ENCODE data around the gene ANHX. TPM values are rescaled to one million over a fixed set of nuclear protein-coding genes. Genes with fewer than 3 reads are reported as not detected.
"Not testable (repeated sequence)": the region's sequence is repeated elsewhere in the genome, so short reads cannot be mapped to it uniquely, and the experiment has no call there.

The ANHX gene
- not detected for total RNA-seq

DNA sequence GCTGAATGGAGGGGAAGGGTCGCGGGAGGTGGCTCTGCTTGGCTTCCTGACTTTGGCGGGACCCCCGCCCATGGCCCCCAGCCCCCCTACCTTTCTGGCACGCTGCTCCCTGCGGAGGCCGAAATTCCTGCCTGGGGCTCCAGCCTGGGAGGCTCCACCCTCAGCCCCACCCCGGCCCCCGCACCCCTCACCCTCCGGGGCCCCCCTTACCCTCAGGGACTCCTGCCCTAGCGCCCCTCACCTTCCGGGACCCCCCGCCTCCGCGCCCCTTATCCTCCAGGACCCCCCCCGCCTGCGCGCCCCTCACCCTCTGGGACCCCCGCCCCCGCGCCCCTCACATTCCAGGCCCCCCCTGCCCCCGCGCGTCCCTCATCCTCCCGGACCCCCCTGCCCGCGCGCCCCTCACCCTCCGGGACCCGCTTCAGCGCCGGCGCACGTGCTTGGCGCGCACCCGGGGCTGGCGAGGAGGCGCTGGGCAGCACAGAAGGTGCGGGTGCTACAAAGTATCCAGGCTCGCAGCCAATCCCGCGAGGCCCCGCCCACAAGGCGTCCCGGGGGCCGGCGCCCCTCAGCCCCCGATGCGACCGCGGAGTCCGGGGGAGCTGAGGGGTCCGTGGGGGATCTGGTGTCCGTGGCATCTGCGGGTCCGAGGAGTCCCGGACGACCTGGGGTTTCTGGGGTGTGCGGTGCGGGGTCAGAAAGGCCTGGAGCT, at the start of gene ANHX:
TSS of gene ANHX (minus strand) at position 477 of the 712 bp plus-strand sequence. CDS start 1,521 bp downstream, outside the sequence.
- H3K27me3 ChIP-seq: no peaks in the 10 kb centered on the region
- H3K27ac ChIP-seq: no peak within 1 kb of the TSS
- H3K36me3 ChIP-seq: no peaks in the 10 kb centered on the region
- H3K9me3 ChIP-seq: peaks cover 0 to 15% (median 2%) of the 10 kb centered on the region in 4 donors
- no peak within 1 kb of the TSS for H3K4me3 ChIP-seq
- DNase-seq: no peak
- no peak for TF ChIP-seq POLR2A (IDR thresholded peaks at IDR 0.05)
- TF ChIP-seq, protein P1, sequence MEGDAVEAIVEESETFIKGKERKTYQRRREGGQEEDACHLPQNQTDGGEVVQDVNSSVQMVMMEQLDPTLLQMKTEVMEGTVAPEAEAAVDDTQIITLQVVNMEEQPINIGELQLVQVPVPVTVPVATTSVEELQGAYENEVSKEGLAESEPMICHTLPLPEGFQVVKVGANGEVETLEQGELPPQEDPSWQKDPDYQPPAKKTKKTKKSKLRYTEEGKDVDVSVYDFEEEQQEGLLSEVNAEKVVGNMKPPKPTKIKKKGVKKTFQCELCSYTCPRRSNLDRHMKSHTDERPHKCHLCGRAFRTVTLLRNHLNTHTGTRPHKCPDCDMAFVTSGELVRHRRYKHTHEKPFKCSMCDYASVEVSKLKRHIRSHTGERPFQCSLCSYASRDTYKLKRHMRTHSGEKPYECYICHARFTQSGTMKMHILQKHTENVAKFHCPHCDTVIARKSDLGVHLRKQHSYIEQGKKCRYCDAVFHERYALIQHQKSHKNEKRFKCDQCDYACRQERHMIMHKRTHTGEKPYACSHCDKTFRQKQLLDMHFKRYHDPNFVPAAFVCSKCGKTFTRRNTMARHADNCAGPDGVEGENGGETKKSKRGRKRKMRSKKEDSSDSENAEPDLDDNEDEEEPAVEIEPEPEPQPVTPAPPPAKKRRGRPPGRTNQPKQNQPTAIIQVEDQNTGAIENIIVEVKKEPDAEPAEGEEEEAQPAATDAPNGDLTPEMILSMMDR (IDR thresholded peaks at IDR 0.05): no peak
- H3K4me1 ChIP-seq: no peaks in the 10 kb centered on the region

DNA sequence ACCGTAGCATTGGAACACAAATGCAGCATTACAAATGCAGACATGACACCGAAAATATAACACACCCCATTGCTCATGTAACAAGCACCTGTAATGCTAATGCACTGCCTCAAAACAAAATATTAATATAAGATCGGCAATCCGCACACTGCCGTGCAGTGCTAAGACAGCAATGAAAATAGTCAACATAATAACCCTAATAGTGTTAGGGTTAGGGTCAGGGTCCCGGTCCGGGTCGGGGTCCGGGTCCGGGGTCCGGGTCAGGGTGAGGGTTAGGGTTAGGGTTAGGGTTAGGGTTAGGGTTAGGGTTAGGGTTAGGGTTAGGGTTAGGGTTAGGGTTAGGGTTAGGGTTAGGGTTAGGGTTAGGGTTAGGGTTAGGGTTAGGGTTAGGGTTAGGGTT, 29.0 kb upstream of the ANHX start:
- H3K27ac ChIP-seq, H3K4me1 ChIP-seq, H3K9me3 ChIP-seq, H3K27me3 ChIP-seq, H3K36me3 ChIP-seq, H3K4me3 ChIP-seq, DNase-seq: not testable (repeated sequence)

DNA sequence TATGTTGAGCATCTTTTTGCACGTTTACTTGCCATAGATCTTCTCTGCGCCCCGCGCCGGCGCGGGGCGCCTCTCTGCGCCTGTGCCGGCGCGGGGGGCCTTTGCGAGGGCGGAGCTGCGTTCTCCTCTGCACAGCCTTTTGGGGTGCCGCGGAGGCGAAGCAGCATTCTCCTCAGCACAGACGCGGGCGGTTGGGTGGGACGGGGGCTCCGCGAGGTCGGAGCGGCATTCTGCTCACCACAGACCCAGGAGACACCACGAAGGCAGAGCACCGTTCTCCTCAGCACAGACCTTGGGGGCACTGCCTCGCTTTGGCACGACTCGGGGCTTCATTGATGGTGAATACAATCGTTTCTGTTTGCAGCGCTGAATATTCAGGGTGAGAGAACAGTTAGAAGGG, 28.5 kb upstream of the ANHX start:
- TF ChIP-seq, protein P1 (IDR thresholded peaks at IDR 0.05): no peak
- TF ChIP-seq POLR2A (IDR thresholded peaks at IDR 0.05): no peak
- no peaks in the 10 kb centered on the region for H3K27me3 ChIP-seq
- no peak overlapping the region for H3K27ac ChIP-seq
- H3K4me1 ChIP-seq: no peaks in the 10 kb centered on the region
- DNase-seq: no peak
- no peaks in the 10 kb centered on the region for H3K9me3 ChIP-seq
- H3K36me3 ChIP-seq: no peaks in the 10 kb centered on the region
- H3K4me3 ChIP-seq: no peak overlapping the region

DNA sequence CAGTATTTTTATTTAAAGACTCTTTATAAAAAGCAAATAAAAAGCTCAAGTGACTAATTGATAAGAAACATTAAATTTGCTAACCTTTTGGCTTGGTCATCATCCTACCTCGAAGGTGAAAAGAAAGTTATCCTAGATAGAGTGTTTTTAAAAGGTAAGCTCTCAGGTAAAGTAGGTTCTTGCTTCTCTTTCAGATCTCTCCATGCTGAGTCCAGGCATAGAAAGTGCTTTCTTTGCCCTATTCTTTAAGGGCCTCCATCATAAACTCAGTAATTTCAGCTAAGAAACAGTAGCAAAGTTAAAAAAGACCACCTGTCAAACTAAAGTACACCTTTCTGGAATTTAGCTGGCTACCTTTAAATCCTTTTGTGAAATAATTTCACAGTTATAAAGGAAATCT, 20.6 kb upstream of the ANHX start:
- TF ChIP-seq, protein P1 (IDR thresholded peaks at IDR 0.05): no peak
- no peak for TF ChIP-seq POLR2A (IDR thresholded peaks at IDR 0.05)
- Histone ChIP-seq H3K4me3 (no peak overlapping the region), H3K4me1 (no peaks in the 10 kb centered on the region), H3K27ac (no peak overlapping the region), H3K27me3 (no peaks in the 10 kb centered on the region), H3K36me3 (no peaks in the 10 kb centered on the region), H3K9me3 (no peaks in the 10 kb centered on the region)
- no peak for DNase-seq

DNA sequence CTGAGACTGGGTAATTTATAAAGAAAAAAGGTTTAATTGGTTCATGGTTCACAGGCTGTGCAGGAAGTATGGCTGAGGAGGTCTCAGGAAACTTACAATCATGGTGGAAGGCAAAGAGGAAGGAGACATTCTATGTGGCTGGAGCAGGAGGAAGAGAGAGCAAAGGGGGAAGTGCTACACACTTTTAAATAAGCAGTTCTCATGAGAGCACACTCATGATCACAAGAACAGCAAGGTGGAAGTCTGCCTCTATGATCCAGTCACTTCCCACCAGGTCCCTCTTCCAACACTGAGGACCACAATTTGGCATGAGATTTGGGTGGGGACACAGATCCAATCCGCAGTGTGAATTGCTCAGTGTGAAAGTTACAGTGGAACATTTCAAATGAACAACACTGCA, 20.2 kb upstream of the ANHX start:
- not testable (repeated sequence) for H3K4me1 ChIP-seq, H3K9me3 ChIP-seq, DNase-seq, H3K4me3 ChIP-seq, H3K36me3 ChIP-seq, H3K27ac ChIP-seq, H3K27me3 ChIP-seq

DNA sequence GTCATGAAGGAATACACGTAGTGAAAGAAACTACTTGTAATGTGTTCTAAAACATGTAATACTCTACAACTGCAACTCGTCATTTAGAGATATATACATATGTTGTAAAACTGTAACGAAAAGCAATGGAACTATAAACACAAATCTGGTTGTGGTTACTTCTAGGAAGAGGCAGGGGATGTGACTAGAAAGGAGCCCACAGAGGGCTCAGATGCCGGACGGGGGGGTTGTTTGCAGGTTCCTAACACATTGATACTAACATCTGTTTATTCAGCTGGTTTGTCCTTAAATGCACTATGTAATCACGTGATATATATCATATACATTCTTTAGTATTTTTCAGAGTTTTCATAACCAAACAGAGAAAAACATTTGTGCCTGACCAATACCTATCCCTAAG, 16.1 kb upstream of the ANHX start:
- H3K27ac ChIP-seq: no peak overlapping the region
- no peak overlapping the region for H3K4me3 ChIP-seq
- no peak for TF ChIP-seq POLR2A (IDR thresholded peaks at IDR 0.05)
- TF ChIP-seq, protein P1 (IDR thresholded peaks at IDR 0.05): no peak
- H3K36me3 ChIP-seq: no peaks in the 10 kb centered on the region
- DNase-seq: no peak
- no peaks in the 10 kb centered on the region for H3K4me1 ChIP-seq
- H3K27me3 ChIP-seq: no peaks in the 10 kb centered on the region
- no peaks in the 10 kb centered on the region for H3K9me3 ChIP-seq

DNA sequence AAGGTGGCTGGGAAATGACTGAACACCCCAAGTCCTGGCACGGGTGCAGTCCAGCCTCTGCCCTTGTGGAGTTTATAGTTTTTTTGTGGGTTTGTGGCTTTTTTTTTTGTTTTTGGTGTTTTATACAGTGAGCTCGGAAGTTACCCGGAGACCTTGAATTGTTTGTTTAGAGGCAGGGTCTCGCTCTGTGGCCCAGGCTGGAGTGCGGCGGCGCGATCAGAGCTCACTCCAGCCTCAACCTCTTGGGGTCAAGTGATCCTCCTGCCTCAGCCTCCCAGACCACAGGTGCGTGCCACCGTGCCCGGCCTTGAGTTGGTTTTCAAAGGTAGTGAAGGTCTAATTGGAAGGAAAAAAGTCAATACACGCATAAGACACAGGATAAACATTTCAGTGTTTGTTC, 879 bp upstream of the ANHX start:
- peaks cover 0 to 15% (median 2%) of the 10 kb centered on the region in 4 donors for H3K9me3 ChIP-seq
- H3K4me1 ChIP-seq: no peaks in the 10 kb centered on the region
- no peak overlapping the region for H3K27ac ChIP-seq
- no peak for DNase-seq
- no peak overlapping the region for H3K4me3 ChIP-seq
- H3K36me3 ChIP-seq: no peaks in the 10 kb centered on the region
- no peak for TF ChIP-seq POLR2A (IDR thresholded peaks at IDR 0.05)
- TF ChIP-seq, protein P1 (IDR thresholded peaks at IDR 0.05): no peak
- no peaks in the 10 kb centered on the region for H3K27me3 ChIP-seq
